Activated CD8-positive, alpha-beta T cell treated with anti-CD3 and anti-CD28 coated beads for 36 hours (primary cell): ENCODE data around the gene NAE1. TPM values are rescaled to one million over a fixed set of nuclear protein-coding genes. Genes with fewer than 3 reads are reported as not detected.

Experiments used
- ATAC-seq: fragments of 200-7000 bp; cut with Tn5 transposase; one replicate; pipeline ENCODE4 v1.10.0; 2021; ENCODE audit warnings: mild to moderate bottlenecking, moderate library complexity
- CTCF ChIA-PET: fragments of 350-600 bp; sonication (Branson Sonifier 250); formaldehyde crosslinking; loops from one replicate; lab custom pipeline; 2021; ENCODE audit warnings: antibody characterized with exemption; lab: Charles Lee
- POLR2A ChIA-PET: fragments of 350-600 bp; sonication (Branson Sonifier 250); formaldehyde crosslinking; loops from one replicate; lab custom pipeline; 2021; ENCODE audit warnings: antibody characterized with exemption; lab: Charles Lee
- DNase-seq: peaks from one replicate; pipeline ENCODE4 v3.0.0-alpha.2; 2020
- H3K27ac Mint-ChIP-seq: one replicate; pipeline ENCODE4 v1.8.0; 2021; ENCODE audit warnings: mild to moderate bottlenecking, mixed read lengths
- H3K27me3 Mint-ChIP-seq: one replicate; pipeline ENCODE4 v1.8.0; 2021; ENCODE audit warnings: mixed read lengths
- H3K36me3 Mint-ChIP-seq: one replicate; pipeline ENCODE4 v1.8.0; 2021; ENCODE audit warnings: low read depth, mixed read lengths
- H3K4me1 Mint-ChIP-seq: one replicate; pipeline ENCODE4 v1.8.0; 2021; ENCODE audit warnings: low read depth, mixed read lengths
- H3K4me3 Mint-ChIP-seq: one replicate; pipeline ENCODE4 v1.8.0; 2021; ENCODE audit warnings: mild to moderate bottlenecking, moderate library complexity, mixed read lengths
- H3K9me3 Mint-ChIP-seq: one replicate; pipeline ENCODE4 v1.8.0; 2021; ENCODE audit warnings: mixed read lengths
- intact Hi-C: fragments of 100-400 bp; cut with micrococcal nuclease; formaldehyde crosslinking; loops from one replicate; pipeline ENCODE4 v1.10.0; 2022
- total RNA-seq, 2 experiments: library from RNA; stranded (reverse); gene quantifications; one replicate each; pipeline ENCODE4 v1.2.3, GENCODE V29; 2021
- TF ChIP-seq, protein P1 (sequence below): fragments of 200-600 bp; IDR thresholded peaks from one replicate; pipeline ENCODE4 v1.8.0; 2022; ENCODE audit warnings: antibody characterized with exemption, mild to moderate bottlenecking

The NAE1 gene
- total RNA-seq, 2 experiments from 2014 or later: 115 to 123 TPM

DNA sequence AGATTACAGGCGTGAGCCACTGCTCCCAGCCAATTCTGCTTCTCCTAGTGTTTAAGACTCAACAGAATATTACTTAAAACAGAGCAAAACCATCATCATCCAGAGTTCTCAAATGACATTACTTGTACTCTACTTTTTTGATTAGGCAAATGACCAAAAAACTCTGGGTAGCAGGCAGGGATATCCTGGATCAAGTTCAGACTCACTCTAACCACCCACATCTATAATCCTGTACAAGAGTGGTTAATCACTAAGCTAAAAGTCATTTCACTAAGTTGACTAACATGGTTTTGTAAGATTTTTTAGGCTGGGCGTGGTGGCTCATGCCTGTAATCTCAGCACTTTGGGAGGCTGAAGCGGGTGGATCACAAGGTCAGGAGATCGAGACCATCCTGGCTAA is 6.8 kb downstream of the NAE1 start:
- no peak for DNase-seq
- H3K27ac Mint-ChIP-seq: no peak overlapping the region
- intact Hi-C loops: no loop called here
- H3K9me3 Mint-ChIP-seq: no peaks in the 10 kb centered on the region
- TF ChIP-seq, protein P1, sequence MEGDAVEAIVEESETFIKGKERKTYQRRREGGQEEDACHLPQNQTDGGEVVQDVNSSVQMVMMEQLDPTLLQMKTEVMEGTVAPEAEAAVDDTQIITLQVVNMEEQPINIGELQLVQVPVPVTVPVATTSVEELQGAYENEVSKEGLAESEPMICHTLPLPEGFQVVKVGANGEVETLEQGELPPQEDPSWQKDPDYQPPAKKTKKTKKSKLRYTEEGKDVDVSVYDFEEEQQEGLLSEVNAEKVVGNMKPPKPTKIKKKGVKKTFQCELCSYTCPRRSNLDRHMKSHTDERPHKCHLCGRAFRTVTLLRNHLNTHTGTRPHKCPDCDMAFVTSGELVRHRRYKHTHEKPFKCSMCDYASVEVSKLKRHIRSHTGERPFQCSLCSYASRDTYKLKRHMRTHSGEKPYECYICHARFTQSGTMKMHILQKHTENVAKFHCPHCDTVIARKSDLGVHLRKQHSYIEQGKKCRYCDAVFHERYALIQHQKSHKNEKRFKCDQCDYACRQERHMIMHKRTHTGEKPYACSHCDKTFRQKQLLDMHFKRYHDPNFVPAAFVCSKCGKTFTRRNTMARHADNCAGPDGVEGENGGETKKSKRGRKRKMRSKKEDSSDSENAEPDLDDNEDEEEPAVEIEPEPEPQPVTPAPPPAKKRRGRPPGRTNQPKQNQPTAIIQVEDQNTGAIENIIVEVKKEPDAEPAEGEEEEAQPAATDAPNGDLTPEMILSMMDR: no peak
- peaks cover 43% of the 10 kb centered on the region for H3K36me3 Mint-ChIP-seq
- no peaks in the 10 kb centered on the region for H3K27me3 Mint-ChIP-seq
- peaks cover 24% of the 10 kb centered on the region for H3K4me1 Mint-ChIP-seq
- H3K4me3 Mint-ChIP-seq: no peak overlapping the region
- POLR2A ChIA-PET: interaction anchor here (0.6 to 1.4 kb wide), 4 partner anchors 10 to 74 kb away, joined by 3 read pairs; partner anchors contain the start of gene PDP2
- CTCF ChIA-PET: interaction anchor here (1.1 to 11.8 kb wide), 3 partner anchors 9 to 72 kb away, joined by 3 to 214 read pairs (median 10); partner anchors contain the start of gene DYNC1LI2
- no peak for ATAC-seq

DNA sequence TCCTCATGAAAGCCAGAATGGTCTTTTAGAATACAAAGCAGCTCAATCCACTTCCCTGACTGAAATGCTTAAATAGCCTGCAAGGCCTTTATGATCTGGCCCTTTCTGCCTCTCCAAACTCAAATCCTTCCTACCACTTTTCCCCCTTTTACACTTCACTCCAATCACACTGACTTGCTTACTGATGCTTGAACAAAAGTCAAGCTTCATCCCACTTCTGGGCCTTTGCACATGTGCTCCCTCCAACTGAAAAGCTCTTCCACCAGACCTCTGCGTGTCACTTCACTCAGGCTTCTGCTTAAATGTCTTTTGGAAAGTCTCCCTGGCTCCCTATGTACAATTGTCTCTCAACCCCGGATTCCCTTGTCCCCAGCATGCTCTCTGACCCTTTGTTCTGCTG is 16.0 kb downstream of the NAE1 start:
- intact Hi-C loops: no loop called here
- no peak for DNase-seq
- peaks cover 53% of the 10 kb centered on the region for H3K36me3 Mint-ChIP-seq
- ChIA-PET POLR2A (interaction anchor here (0.8 to 1.3 kb wide), 3 partner anchors 10 to 53 kb away, joined by 3 read pairs; no protein-coding TSS in a partner anchor), CTCF (interaction anchor here (1.0 to 3.8 kb wide), 3 partner anchors 10 to 53 kb away, joined by 3 to 31 read pairs (median 4); partner anchors contain the start of gene NAE1)
- no peaks in the 10 kb centered on the region for H3K9me3 Mint-ChIP-seq
- no peak overlapping the region for H3K4me3 Mint-ChIP-seq
- H3K27me3 Mint-ChIP-seq: no peaks in the 10 kb centered on the region
- ATAC-seq: no peak
- TF ChIP-seq, protein P1: no peak
- H3K4me1 Mint-ChIP-seq: no peaks in the 10 kb centered on the region
- H3K27ac Mint-ChIP-seq: no peak overlapping the region

DNA sequence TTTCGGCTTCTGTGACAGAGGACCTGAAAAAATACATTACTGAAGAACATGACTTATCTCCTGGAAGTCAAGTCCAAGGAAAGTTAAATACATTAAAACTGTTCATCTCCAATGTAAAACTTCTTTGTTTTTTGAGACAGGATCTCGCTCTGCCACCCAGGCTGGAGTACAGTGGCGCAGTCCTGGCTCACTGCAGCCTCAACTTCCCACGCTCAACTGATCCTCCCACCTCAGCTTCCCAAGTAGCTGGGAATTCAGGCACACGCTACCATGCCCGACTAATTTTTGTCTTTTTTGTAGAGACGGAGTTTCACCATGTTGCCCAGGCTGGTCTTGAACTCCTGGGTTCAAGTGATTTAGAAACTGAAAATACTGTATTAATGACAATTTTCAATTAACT is 19.7 kb downstream of the NAE1 start:
- DNase-seq (no peak), ATAC-seq (no peak)
- Mint-ChIP-seq H3K9me3 (no peaks in the 10 kb centered on the region), H3K27me3 (no peaks in the 10 kb centered on the region), H3K36me3 (peaks cover 51% of the 10 kb centered on the region), H3K4me3 (no peak overlapping the region), H3K4me1 (no peaks in the 10 kb centered on the region), H3K27ac (no peak overlapping the region)
- ChIA-PET CTCF (interaction anchor here (1.0 to 2.9 kb wide), 2 partner anchors 19 to 60 kb away, joined by 3 to 14 read pairs; partner anchors contain the start of genes DYNC1LI2 and NAE1), POLR2A (interaction anchor here (0.6 to 0.8 kb wide), 2 partner anchors 13 to 19 kb away, joined by 3 read pairs; no protein-coding TSS in a partner anchor)
- intact Hi-C loops: no loop called here
- TF ChIP-seq, protein P1: no peak

DNA sequence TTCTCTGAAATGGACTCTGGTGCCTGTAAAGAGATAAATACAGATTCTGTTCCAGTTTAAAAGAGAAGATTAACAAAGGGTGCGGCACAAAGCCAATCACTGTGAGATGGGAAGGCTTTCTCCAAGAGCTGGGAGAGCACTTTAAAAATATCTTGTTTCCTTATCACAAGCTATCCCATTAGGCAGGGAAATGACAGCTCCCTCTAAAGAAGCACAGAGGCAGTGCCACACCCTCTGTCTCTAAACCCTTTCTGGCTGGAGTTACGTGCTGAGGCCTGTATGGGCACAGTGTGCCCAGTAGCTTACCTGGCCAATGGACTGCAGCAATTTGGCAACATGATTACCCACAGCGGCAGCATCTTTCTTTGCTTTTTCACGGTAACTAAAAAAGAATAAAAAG is 20.4 kb downstream of the NAE1 start:
- intact Hi-C loops: no loop called here
- DNase-seq (no peak), ATAC-seq (no peak)
- TF ChIP-seq, protein P1: no peak
- H3K36me3 Mint-ChIP-seq: peaks cover 51% of the 10 kb centered on the region
- H3K4me1 Mint-ChIP-seq: no peaks in the 10 kb centered on the region
- POLR2A ChIA-PET: interaction anchor here (0.6 to 0.8 kb wide), 2 partner anchors 12 to 18 kb away, joined by 3 read pairs; no protein-coding TSS in a partner anchor
- H3K9me3 Mint-ChIP-seq: no peaks in the 10 kb centered on the region
- CTCF ChIA-PET: interaction anchor here (0.7 to 2.9 kb wide), 4 partner anchors 20 to 62 kb away, joined by 3 to 14 read pairs (median 4); partner anchors contain the start of genes DYNC1LI2 and NAE1
- no peak overlapping the region for H3K27ac Mint-ChIP-seq
- H3K4me3 Mint-ChIP-seq: no peak overlapping the region
- no peaks in the 10 kb centered on the region for H3K27me3 Mint-ChIP-seq

DNA sequence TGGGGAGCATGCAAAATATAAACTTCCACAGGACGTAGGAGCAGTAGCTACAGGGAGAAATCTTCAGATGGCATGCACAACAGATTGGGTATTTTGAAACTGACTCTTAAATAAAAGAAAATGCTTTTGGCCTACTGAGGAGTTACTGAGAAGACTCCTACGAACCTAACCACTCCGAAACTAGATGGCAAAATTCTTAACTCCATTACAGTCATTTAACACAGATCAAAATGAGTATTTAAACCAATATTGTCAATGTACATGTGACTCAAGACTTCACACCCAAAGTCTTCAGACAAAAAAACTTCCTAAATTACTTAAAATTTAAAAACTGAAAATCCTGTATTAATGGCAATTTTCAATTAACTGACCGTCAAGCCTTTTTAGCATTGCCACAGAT is 21.0 kb downstream of the NAE1 start:
- H3K36me3 Mint-ChIP-seq: peaks cover 52% of the 10 kb centered on the region
- no peak overlapping the region for H3K4me3 Mint-ChIP-seq
- no peaks in the 10 kb centered on the region for H3K9me3 Mint-ChIP-seq
- ATAC-seq (no peak), DNase-seq (no peak)
- H3K27ac Mint-ChIP-seq: no peak overlapping the region
- no peaks in the 10 kb centered on the region for H3K27me3 Mint-ChIP-seq
- intact Hi-C loops: no loop called here
- TF ChIP-seq, protein P1: no peak
- ChIA-PET POLR2A (no interaction called here), CTCF (interaction anchor here (1.9 to 2.9 kb wide), 2 partner anchors 20 to 58 kb away, joined by 5 to 14 read pairs; partner anchors contain the start of gene NAE1)
- H3K4me1 Mint-ChIP-seq: no peaks in the 10 kb centered on the region
